ENCODE measurements around the gene GRPEL1. TPM values are rescaled to one million over a fixed set of nuclear protein-coding genes. Genes with fewer than 3 reads are reported as not detected.

Gene GRPEL1
- total RNA-seq, 4 donors from 2014 or later: 17.0 to 34.2 (median 27.5) TPM

DNA sequence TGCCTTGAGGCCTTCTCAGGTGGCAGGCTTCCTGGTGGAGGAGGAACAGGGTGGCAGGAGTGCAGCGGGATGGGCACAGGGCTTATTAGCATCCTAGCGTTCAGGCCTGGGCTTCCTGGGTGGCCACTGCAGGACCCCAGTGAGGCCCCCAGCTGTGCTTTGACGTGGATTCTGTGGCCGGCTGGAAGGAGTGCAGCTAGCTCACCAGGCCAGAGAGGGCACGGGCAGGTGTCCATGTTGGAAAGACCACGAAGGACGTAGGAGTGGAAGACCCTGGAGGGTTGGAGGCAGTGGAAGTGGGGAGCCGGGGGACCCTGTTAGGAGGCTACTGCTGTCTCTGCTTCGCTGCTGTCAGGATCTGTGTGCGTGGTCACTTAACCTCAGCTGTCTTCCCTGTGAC is 37.9 kb downstream of the GRPEL1 start:
- DNase-seq (ENCODE audit: extremely low spot score): no peak
- Histone ChIP-seq H3K27me3 (no peaks in the 10 kb centered on the region), H3K27ac (replicated peaks in 1 of 4) (no peak overlapping the region), H3K9me3 (no peaks in the 10 kb centered on the region), H3K4me1 (no peaks in the 10 kb centered on the region), H3K4me3 (no peak overlapping the region), H3K36me3 (peaks cover 34 to 83% (median 65%) of the 10 kb centered on the region in 4 donors)
- TF ChIP-seq EP300 (IDR thresholded peaks at IDR 0.05) (no peak), POLR2AphosphoS5 (IDR thresholded peaks at IDR 0.05) (no peak), POLR2A (IDR thresholded peaks at IDR 0.05; ENCODE audit: low read depth) (no peak)
- TF ChIP-seq, protein P1, sequence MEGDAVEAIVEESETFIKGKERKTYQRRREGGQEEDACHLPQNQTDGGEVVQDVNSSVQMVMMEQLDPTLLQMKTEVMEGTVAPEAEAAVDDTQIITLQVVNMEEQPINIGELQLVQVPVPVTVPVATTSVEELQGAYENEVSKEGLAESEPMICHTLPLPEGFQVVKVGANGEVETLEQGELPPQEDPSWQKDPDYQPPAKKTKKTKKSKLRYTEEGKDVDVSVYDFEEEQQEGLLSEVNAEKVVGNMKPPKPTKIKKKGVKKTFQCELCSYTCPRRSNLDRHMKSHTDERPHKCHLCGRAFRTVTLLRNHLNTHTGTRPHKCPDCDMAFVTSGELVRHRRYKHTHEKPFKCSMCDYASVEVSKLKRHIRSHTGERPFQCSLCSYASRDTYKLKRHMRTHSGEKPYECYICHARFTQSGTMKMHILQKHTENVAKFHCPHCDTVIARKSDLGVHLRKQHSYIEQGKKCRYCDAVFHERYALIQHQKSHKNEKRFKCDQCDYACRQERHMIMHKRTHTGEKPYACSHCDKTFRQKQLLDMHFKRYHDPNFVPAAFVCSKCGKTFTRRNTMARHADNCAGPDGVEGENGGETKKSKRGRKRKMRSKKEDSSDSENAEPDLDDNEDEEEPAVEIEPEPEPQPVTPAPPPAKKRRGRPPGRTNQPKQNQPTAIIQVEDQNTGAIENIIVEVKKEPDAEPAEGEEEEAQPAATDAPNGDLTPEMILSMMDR (IDR thresholded peaks at IDR 0.05): no peak
- intact Hi-C loops (cut with DNase I): no loop called here
- 96% methylated on average over 10 of the region's 10 CpGs for WGBS

DNA sequence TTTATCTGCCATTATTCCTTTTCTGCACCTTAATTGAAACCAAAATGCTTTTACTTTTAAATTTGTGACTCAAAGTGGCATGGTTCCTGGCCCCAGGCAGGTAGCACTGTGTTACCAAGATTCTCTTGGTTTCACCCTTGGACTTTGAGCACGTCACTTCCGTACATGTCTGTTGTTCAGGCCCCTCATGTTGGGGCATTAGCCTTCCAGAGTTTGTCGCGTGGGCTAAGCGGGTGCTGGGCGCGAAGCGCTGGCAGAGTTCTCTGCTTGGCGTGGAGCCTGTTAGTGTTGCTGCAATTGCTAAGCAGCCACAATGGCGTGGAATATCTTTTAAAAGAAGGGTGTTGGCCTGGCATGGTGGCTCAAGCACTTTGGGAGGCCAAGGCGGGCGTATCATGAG is 38.7 kb downstream of the GRPEL1 start:
- intact Hi-C loops (cut with DNase I): no loop called here
- H3K9me3 ChIP-seq: no peaks in the 10 kb centered on the region
- no peaks in the 10 kb centered on the region for H3K4me1 ChIP-seq
- no peaks in the 10 kb centered on the region for H3K27me3 ChIP-seq
- TF ChIP-seq EP300 (IDR thresholded peaks at IDR 0.05): no peak
- TF ChIP-seq, protein P1 (IDR thresholded peaks at IDR 0.05): no peak
- TF ChIP-seq POLR2AphosphoS5 (IDR thresholded peaks at IDR 0.05): no peak
- TF ChIP-seq POLR2A (IDR thresholded peaks at IDR 0.05; ENCODE audit: low read depth): no peak
- WGBS: 96% methylated on average over 12 of the region's 12 CpGs
- H3K4me3 ChIP-seq: no peak overlapping the region
- peaks cover 40 to 90% (median 72%) of the 10 kb centered on the region in 4 donors for H3K36me3 ChIP-seq
- DNase-seq (ENCODE audit: extremely low spot score): no peak
- no peak overlapping the region for H3K27ac ChIP-seq (replicated peaks in 1 of 4)

DNA sequence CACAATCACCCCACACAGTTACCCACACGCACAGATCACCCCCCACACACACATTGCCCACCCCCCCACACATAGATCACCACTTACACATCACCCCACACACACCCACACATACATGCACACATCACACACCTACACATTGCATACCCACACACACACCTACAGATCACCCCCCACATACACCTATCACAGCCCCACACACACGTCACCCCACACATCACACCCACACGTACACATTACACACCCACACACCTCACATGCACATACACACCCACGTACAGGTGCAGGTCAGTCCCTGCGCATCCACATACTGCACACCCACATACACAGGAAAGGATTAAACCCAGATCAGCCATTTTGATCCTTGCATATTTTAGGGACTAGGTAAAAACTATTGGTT is 40.0 kb downstream of the GRPEL1 start:
- DNase-seq (ENCODE audit: extremely low spot score): no peak
- H3K4me1 ChIP-seq: no peaks in the 10 kb centered on the region
- 87% methylated on average over 5 of the region's 5 CpGs for WGBS
- H3K4me3 ChIP-seq: no peak overlapping the region
- H3K36me3 ChIP-seq: peaks cover 40 to 97% (median 83%) of the 10 kb centered on the region in 4 donors
- no peaks in the 10 kb centered on the region for H3K27me3 ChIP-seq
- intact Hi-C loops (cut with DNase I): no loop called here
- TF ChIP-seq, protein P1 (IDR thresholded peaks at IDR 0.05): no peak
- TF ChIP-seq POLR2AphosphoS5 (IDR thresholded peaks at IDR 0.05) (no peak), POLR2A (IDR thresholded peaks at IDR 0.05; ENCODE audit: low read depth) (no peak), EP300 (IDR thresholded peaks at IDR 0.05) (no peak)
- H3K27ac ChIP-seq (replicated peaks in 1 of 4): no peak overlapping the region
- no peaks in the 10 kb centered on the region for H3K9me3 ChIP-seq

DNA sequence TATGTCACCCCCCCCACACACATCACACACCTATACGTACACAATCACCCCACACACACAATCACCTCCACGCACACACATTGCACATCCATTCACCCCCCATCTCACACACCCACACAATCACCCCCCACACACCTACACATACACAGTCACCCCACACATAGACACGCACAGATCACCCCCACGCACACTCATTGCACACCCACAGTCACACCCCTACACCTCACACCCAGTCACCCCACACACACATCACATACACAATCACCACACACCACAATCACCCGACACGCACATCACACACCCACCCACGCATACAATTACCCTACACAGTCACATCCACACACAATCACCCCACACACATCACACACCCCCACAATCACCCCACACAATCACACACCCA is 40.6 kb downstream of the GRPEL1 start:
- TF ChIP-seq EP300 (IDR thresholded peaks at IDR 0.05) (no peak), POLR2A (IDR thresholded peaks at IDR 0.05; ENCODE audit: low read depth) (no peak), POLR2AphosphoS5 (IDR thresholded peaks at IDR 0.05) (no peak)
- TF ChIP-seq, protein P1 (IDR thresholded peaks at IDR 0.05): no peak
- H3K4me1 ChIP-seq: no peaks in the 10 kb centered on the region
- H3K36me3 ChIP-seq: peaks cover 40 to 99% (median 84%) of the 10 kb centered on the region in 4 donors
- intact Hi-C loops (cut with DNase I): no loop called here
- WGBS: 87% methylated on average over 7 of the region's 7 CpGs
- no peak overlapping the region for H3K4me3 ChIP-seq
- H3K27me3 ChIP-seq: no peaks in the 10 kb centered on the region
- no peak overlapping the region for H3K27ac ChIP-seq (replicated peaks in 1 of 4)
- DNase-seq (ENCODE audit: extremely low spot score): no peak
- H3K9me3 ChIP-seq: no peaks in the 10 kb centered on the region

DNA sequence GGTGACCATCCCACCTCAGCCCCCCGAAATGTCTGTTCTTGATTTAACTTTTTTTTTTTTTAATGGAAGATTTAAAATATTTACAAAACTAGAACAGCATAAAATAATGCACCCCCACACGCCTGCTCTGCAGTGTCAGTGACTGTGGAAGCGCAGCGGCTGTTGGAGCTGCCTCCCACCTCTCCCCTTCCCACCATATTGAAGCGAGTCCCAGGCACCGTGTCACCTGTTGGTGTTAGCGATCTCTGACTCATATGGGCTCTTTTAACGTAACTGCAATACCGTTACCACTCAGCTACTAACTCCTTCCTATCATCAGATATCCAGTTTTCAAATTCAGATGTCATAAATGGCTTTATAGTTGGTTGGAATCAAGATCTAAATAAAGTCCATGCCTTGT is 41.8 kb downstream of the GRPEL1 start:
- Histone ChIP-seq H3K4me1 (no peaks in the 10 kb centered on the region), H3K27me3 (no peaks in the 10 kb centered on the region), H3K4me3 (no peak overlapping the region), H3K27ac (replicated peaks in 1 of 4) (no peak overlapping the region), H3K9me3 (no peaks in the 10 kb centered on the region), H3K36me3 (peaks cover 30 to 99% (median 83%) of the 10 kb centered on the region in 4 donors)
- TF ChIP-seq EP300 (IDR thresholded peaks at IDR 0.05) (no peak), POLR2AphosphoS5 (IDR thresholded peaks at IDR 0.05) (no peak), POLR2A (IDR thresholded peaks at IDR 0.05; ENCODE audit: low read depth) (no peak)
- TF ChIP-seq, protein P1 (IDR thresholded peaks at IDR 0.05): no peak
- 95% methylated on average over 9 of the region's 9 CpGs for WGBS
- no peak for DNase-seq (ENCODE audit: extremely low spot score)
- intact Hi-C loops (cut with DNase I): no loop called here
